ENCODE data around the gene CCDC152. TPM values are rescaled to one million over a fixed set of nuclear protein-coding genes. Genes with fewer than 3 reads are reported as not detected.

CCDC152 gene
- total RNA-seq, 1 experiment from 2014 or later, result not detected

- RAD21 ChIA-PET (ENCODE audit: low non-redundant PET in 1 of 2, low total read pairs in 2 of 2, uncharacterized antibody in 2 of 2, unreplicated experiment in 2 of 2), result no interaction called here
- Histone ChIP-seq H3K27ac (ENCODE audit: low read depth, low read length) (no peak overlapping the region), H3K4me2 (ENCODE audit: low read length) (no peak overlapping the region), H3K27me3 (ENCODE audit: insufficient read depth, low read length) (no peaks in the 10 kb centered on the region), H3K9ac (ENCODE audit: low read length) (no peak overlapping the region), H3K4me3 (replicated peaks in 1 of 2; ENCODE audit: low read depth in 1 of 2, low read length in 2 of 2) (no peak overlapping the region), H3K4me1 (ENCODE audit: control insufficient read depth in 1 of 2, insufficient read depth in 2 of 2, low read length in 2 of 2) (no peaks in the 10 kb centered on the region), H3K36me3 (ENCODE audit: control insufficient read depth in 1 of 2, insufficient read depth in 2 of 2, low read length in 2 of 2) (no peaks in the 10 kb centered on the region), H3K79me2 (ENCODE audit: insufficient read depth, low read length) (no peaks in the 10 kb centered on the region), H4K20me1 (ENCODE audit: insufficient read depth) (no peaks in the 10 kb centered on the region), H3K9me2 (ENCODE audit: insufficient read depth) (no peaks in the 10 kb centered on the region), H2AFZ (ENCODE audit: low read depth, low read length, poor library complexity, severe bottlenecking) (no peak overlapping the region), H3K9me3 (ENCODE audit: control insufficient read depth in 1 of 2, insufficient read depth in 1 of 2, low read depth in 1 of 2, low read length in 2 of 2) (no peaks in the 10 kb centered on the region)
- no TSS peak for BruUV-seq (replicated peaks)
- DNase-seq (ENCODE audit: low read depth, low spot score) (no peak), ATAC-seq (no peak)
- intact Hi-C loops (cut with micrococcal nuclease), result no loop called here
- CTCF ChIA-PET, result no interaction called here
- TF ChIP-seq CTCF (IDR thresholded peaks at IDR 0.05 in 2 of 3, conservative IDR thresholded peaks at IDR 0.05 in 1 of 3; ENCODE audit: borderline replicate concordance in 1 of 3, insufficient read depth in 1 of 3, low read depth in 2 of 3, low read length in 2 of 3) (no peak), EZH2phosphoT487 (IDR thresholded peaks at IDR 0.05; ENCODE audit: borderline replicate concordance) (no peak), MAX (IDR thresholded peaks at IDR 0.05) (no peak)
- POLR2A ChIA-PET, result no interaction called here
Measured at GRCh38 chr5:42822548-42822947, 65.9 kb downstream of the CCDC152 start.

GRCh38 chr5:42824347-42824976 is 67.8 kb downstream of the CCDC152 start:
- Histone ChIP-seq H3K27ac (ENCODE audit: low read depth, low read length) (no peak overlapping the region), H3K4me2 (ENCODE audit: low read length) (no peak overlapping the region), H4K20me1 (ENCODE audit: insufficient read depth) (no peaks in the 10 kb centered on the region), H2AFZ (ENCODE audit: low read depth, low read length, poor library complexity, severe bottlenecking) (no peak overlapping the region), H3K4me3 (replicated peaks in 1 of 2; ENCODE audit: low read depth in 1 of 2, low read length in 2 of 2) (no peak overlapping the region), H3K36me3 (ENCODE audit: control insufficient read depth in 1 of 2, insufficient read depth in 2 of 2, low read length in 2 of 2) (no peaks in the 10 kb centered on the region), H3K79me2 (ENCODE audit: insufficient read depth, low read length) (no peaks in the 10 kb centered on the region), H3K9ac (ENCODE audit: low read length) (no peak overlapping the region), H3K4me1 (ENCODE audit: control insufficient read depth in 1 of 2, insufficient read depth in 2 of 2, low read length in 2 of 2) (no peaks in the 10 kb centered on the region), H3K9me2 (ENCODE audit: insufficient read depth) (no peaks in the 10 kb centered on the region), H3K27me3 (ENCODE audit: insufficient read depth, low read length) (no peaks in the 10 kb centered on the region), H3K9me3 (ENCODE audit: control insufficient read depth in 1 of 2, insufficient read depth in 1 of 2, low read depth in 1 of 2, low read length in 2 of 2) (no peaks in the 10 kb centered on the region)
- DNase-seq (ENCODE audit: low read depth, low spot score), result no peak
- TF ChIP-seq SIN3A (IDR thresholded peaks at IDR 0.05; ENCODE audit: low read depth) (no peak), POLR2A (IDR thresholded peaks at IDR 0.05; ENCODE audit: borderline replicate concordance, extremely low read depth, insufficient read depth, insufficient read length) (no peak), EGR1 (IDR thresholded peaks at IDR 0.05; ENCODE audit: low read depth) (no peak), YY1 (IDR thresholded peaks at IDR 0.05; ENCODE audit: extremely low read depth, insufficient replicate concordance, low read depth, low read length) (no peak), EZH2 (IDR thresholded peaks at IDR 0.05) (no peak), EZH2phosphoT487 (IDR thresholded peaks at IDR 0.05; ENCODE audit: borderline replicate concordance) (no peak)
- POLR2A ChIA-PET, result no interaction called here
- RAD21 ChIA-PET (ENCODE audit: low non-redundant PET in 1 of 2, low total read pairs in 2 of 2, uncharacterized antibody in 2 of 2, unreplicated experiment in 2 of 2), result no interaction called here
- no peak for ATAC-seq
- intact Hi-C loops (cut with micrococcal nuclease), result no loop called here
- CTCF ChIA-PET, result no interaction called here
- BruUV-seq (replicated peaks), result no TSS peak
